HCT116 (cell line): Measurements from ENCODE around the gene TCIRG1. TPM values are rescaled to one million over a fixed set of nuclear protein-coding genes. Genes with fewer than 3 reads are reported as not detected.

Source experiments
- ATAC-seq: fragments of 200-7000 bp; cut with Tn5 transposase; 2 replicates; pipeline ENCODE4 v1.9.1; 2020; ENCODE audit warnings: mild to moderate bottlenecking, moderate library complexity
- BruUV-seq: library from RNA; stranded (reverse); fragments of 400-500 nt; replicated peaks from 2 replicates; lab custom pipeline; 2021; lab: Mats Ljungman, UMichigan
- CTCF ChIA-PET: fragments of 300-600 bp; sonication (Branson Sonifier 250); formaldehyde crosslinking; loops from one replicate; lab custom pipeline; 2021; ENCODE audit warnings: antibody characterized with exemption; lab: Charles Lee
- POLR2A ChIA-PET: fragments of 300-600, 350-600 bp; sonication (Branson Sonifier 250); formaldehyde crosslinking; loops from one replicate; lab custom pipeline; 2021; ENCODE audit warnings: antibody characterized with exemption; lab: Charles Lee
- RAD21 ChIA-PET, 2 experiments: fragments of 300-600 bp; sonication (Branson Sonifier 250); formaldehyde crosslinking; loops; one replicate each; lab custom pipeline; 2023; ENCODE audit warnings: low total read pairs in 2 of 2; ENCODE audit not compliant: uncharacterized antibody in 2 of 2, unreplicated experiment in 2 of 2, low non-redundant PET in 1 of 2; lab: Charles Lee
- DNase-seq: peaks from one replicate; pipeline ENCODE4 v3.0.0-alpha.2; 2010; ENCODE audit warnings: low read depth, low spot score
- H2AFZ ChIP-seq: fragments of 200-600 bp; shearing (Covaris generic), sonication (generic); 2 replicates; pipeline ENCODE4 v1.6.1; 2017; ENCODE audit warnings: low read depth, mixed run types, mixed read lengths, antibody characterized with exemption, low read length; ENCODE audit not compliant: poor library complexity, severe bottlenecking
- H3K27ac ChIP-seq: 2 replicates; pipeline ENCODE4 v1.5.1; 2012; ENCODE audit warnings: low read depth, low read length
- H3K27me3 ChIP-seq: fragments of 200-600 bp; sonication (generic); 2 replicates; pipeline ENCODE4 v1.6.1; 2016; ENCODE audit warnings: mixed run types, low read length, mixed read lengths; ENCODE audit not compliant: insufficient read depth
- H3K36me3 ChIP-seq, 2 experiments: fragments of 200-500 bp in 1 of 2; fragments of 200-600 bp in 1 of 2; sonication (Bioruptor generic) in 1 of 2; sonication (generic) in 1 of 2; 2 replicates each; pipeline versions ENCODE4 v1.5.1 to v1.6.1; 2014 to 2016; ENCODE audit warnings: low read length in 2 of 2, inconsistent platforms in 1 of 2, mixed read lengths in 1 of 2, mixed run types in 1 of 2; ENCODE audit not compliant: insufficient read depth in 2 of 2, control insufficient read depth in 1 of 2
- H3K4me1 ChIP-seq, 2 experiments: fragments of 200-600 bp in 1 of 2; sonication (generic) in 1 of 2; 2 replicates each; pipeline versions ENCODE4 v1.5.1 to v1.6.1; 2012 to 2017; ENCODE audit warnings: low read length in 2 of 2, inconsistent platforms in 1 of 2, mild to moderate bottlenecking in 1 of 2, mixed read lengths in 1 of 2, mixed run types in 1 of 2, moderate library complexity in 1 of 2; ENCODE audit not compliant: insufficient read depth in 2 of 2, control insufficient read depth in 1 of 2
- H3K4me2 ChIP-seq: fragments of 200-600 bp; sonication (generic); 2 replicates; pipeline ENCODE4 v1.6.1; 2017; ENCODE audit warnings: mixed run types, low read length, mixed read lengths
- H3K4me3 ChIP-seq, 2 experiments: fragments of 200-600 bp in 1 of 2; sonication (generic) in 1 of 2; replicated peaks in 1 of 2; 2 replicates each; pipeline ENCODE4 v1.5.1; 2011 to 2016; ENCODE audit warnings: low read length in 2 of 2, control low read depth in 1 of 2, low read depth in 1 of 2, mild to moderate bottlenecking in 1 of 2, mixed read lengths in 1 of 2, mixed run types in 1 of 2
- H3K79me2 ChIP-seq: fragments of 200-600 bp; sonication (generic); 2 replicates; pipeline ENCODE4 v1.6.1; 2017; ENCODE audit warnings: mild to moderate bottlenecking, mixed run types, low read length, moderate library complexity, mixed read lengths; ENCODE audit not compliant: insufficient read depth
- H3K9ac ChIP-seq: fragments of 200-600 bp; sonication (generic); 2 replicates; pipeline ENCODE4 v1.6.1; 2016; ENCODE audit warnings: low read length, mixed read lengths
- H3K9me2 ChIP-seq: fragments of 200-600 bp; sonication (generic), shearing (Covaris generic); 2 replicates; pipeline ENCODE4 v1.6.1; 2017; ENCODE audit warnings: mixed run types, mild to moderate bottlenecking, moderate library complexity; ENCODE audit not compliant: insufficient read depth
- H3K9me3 ChIP-seq, 2 experiments: fragments of 200-500 bp in 1 of 2; fragments of 200-600 bp in 1 of 2; sonication (Bioruptor generic) in 1 of 2; sonication (generic) in 1 of 2; 2 replicates each; pipeline ENCODE4 v1.6.1; 2014 to 2017; ENCODE audit warnings: low read length in 2 of 2, mixed read lengths in 2 of 2, inconsistent platforms in 1 of 2, low read depth in 1 of 2, mild to moderate bottlenecking in 1 of 2, mixed run types in 1 of 2, moderate library complexity in 1 of 2; ENCODE audit not compliant: control insufficient read depth in 1 of 2, insufficient read depth in 1 of 2
- H4K20me1 ChIP-seq: fragments of 200-600 bp; sonication (generic), shearing (Covaris generic); 2 replicates; pipeline ENCODE4 v1.6.1; 2017; ENCODE audit warnings: mixed run types, mild to moderate bottlenecking, moderate library complexity; ENCODE audit not compliant: insufficient read depth
- ATF3 ChIP-seq: IDR thresholded peaks from 2 replicates; pipeline ENCODE4 v1.6.1; 2012
- CEBPB ChIP-seq: IDR thresholded peaks from 2 replicates; pipeline ENCODE4 v1.6.1; 2012; ENCODE audit warnings: low read depth
- EGR1 ChIP-seq: IDR thresholded peaks from 2 replicates; pipeline ENCODE4 v1.6.1; 2012; ENCODE audit warnings: low read depth
- EZH2 ChIP-seq: fragments of 200-600 bp; sonication (generic); IDR thresholded peaks from 2 replicates; pipeline ENCODE4 v1.6.1; 2017; ENCODE audit warnings: antibody characterized with exemption, mixed run types
- EZH2phosphoT487 ChIP-seq: fragments of 200-600 bp; IDR thresholded peaks from 2 replicates; pipeline ENCODE4 v1.6.1; 2018; ENCODE audit warnings: antibody characterized with exemption, borderline replicate concordance
- FOSL1 ChIP-seq: IDR thresholded peaks from 2 replicates; pipeline ENCODE4 v1.6.1; 2012; ENCODE audit warnings: low read depth
- JUND ChIP-seq: IDR thresholded peaks from 2 replicates; pipeline ENCODE4 v1.6.1; 2012
- MAX ChIP-seq: IDR thresholded peaks from 2 replicates; pipeline ENCODE4 v1.6.1; 2012
- POLR2AphosphoS5 ChIP-seq: IDR thresholded peaks from 2 replicates; pipeline ENCODE4 v1.6.1; 2011; ENCODE audit warnings: mild to moderate bottlenecking, low read depth, low read length, moderate library complexity
- REST ChIP-seq: IDR thresholded peaks from 2 replicates; pipeline ENCODE4 v1.6.1; 2012; ENCODE audit warnings: low read depth
- SIN3A ChIP-seq: IDR thresholded peaks from 2 replicates; pipeline ENCODE4 v1.6.1; 2012; ENCODE audit warnings: low read depth
- ZBTB33 ChIP-seq: IDR thresholded peaks from 2 replicates; pipeline ENCODE4 v1.6.1; 2011; ENCODE audit warnings: mild to moderate bottlenecking, low read length, moderate library complexity; ENCODE audit not compliant: insufficient replicate concordance; ENCODE audit errors: extremely low read depth
- ZNF274 ChIP-seq: fragments of 200-500 bp; sonication (Bioruptor generic); IDR thresholded peaks from 2 replicates; pipeline ENCODE4 v1.6.1; 2014; ENCODE audit warnings: mild to moderate bottlenecking, low read depth, low read length, inconsistent platforms
- intact Hi-C: fragments of 100-400 bp; cut with micrococcal nuclease; formaldehyde crosslinking; loops from 2 replicates; pipeline ENCODE4 v1.10.0; 2022
- total RNA-seq: library from RNA; stranded (reverse); gene quantifications from one replicate; pipeline ENCODE4 v1.2.1, GENCODE V29; 2021; ENCODE audit not compliant: unreplicated experiment

TCIRG1 gene
- total RNA-seq, 1 experiment from 2014 or later = 101 TPM

GRCh38 chr11:68035266-68035876 is 3.5 kb upstream of the TCIRG1 start:
- ChIA-PET CTCF (no interaction called here), RAD21 (no interaction called here), POLR2A (no interaction called here)
- no peak overlapping the region for H2AFZ ChIP-seq
- peaks cover 4 to 20% of the 10 kb centered on the region in 2 experiments; a peak in 2 of 4 replicates for H3K36me3 ChIP-seq
- H3K9me2 ChIP-seq = no peaks in the 10 kb centered on the region
- no peaks in the 10 kb centered on the region for H3K27me3 ChIP-seq
- no peak overlapping the region for H3K9ac ChIP-seq
- H3K4me1 ChIP-seq = peaks cover 18 to 35% of the 10 kb centered on the region in 2 experiments; a peak in 3 of 4 replicates
- no peak overlapping the region for H3K4me2 ChIP-seq
- TF ChIP-seq SIN3A = no peak
- TF ChIP-seq CEBPB = no peak
- no peak for TF ChIP-seq EGR1
- no peak for TF ChIP-seq MAX
- no peak for TF ChIP-seq ATF3
- no peak for TF ChIP-seq FOSL1
- no peak for TF ChIP-seq POLR2AphosphoS5
- no peak for TF ChIP-seq EZH2phosphoT487
- peaks cover 47% of the 10 kb centered on the region for H3K79me2 ChIP-seq
- DNase-seq (no peak), ATAC-seq (no peak)
- BruUV-seq = no TSS peak
- no peaks in the 10 kb centered on the region for H4K20me1 ChIP-seq
- H3K27ac ChIP-seq = no peak overlapping the region
- H3K4me3 ChIP-seq = no peak overlapping the region
- intact Hi-C loops = loop anchor here (10.0 kb wide), 1 partner anchor 89 kb away; the partner anchor contains the start of gene CHKA
- no peaks in the 10 kb centered on the region for H3K9me3 ChIP-seq

- H3K79me2 ChIP-seq = peaks cover 47% of the 10 kb centered on the region
- BruUV-seq = no TSS peak
- no peaks in the 10 kb centered on the region for H3K9me3 ChIP-seq
- no peak overlapping the region for H3K27ac ChIP-seq
- H3K36me3 ChIP-seq = peaks cover 4 to 25% of the 10 kb centered on the region in 2 experiments; a peak in 2 of 4 replicates
- H3K9ac ChIP-seq = no peak overlapping the region
- ChIA-PET RAD21 (no interaction called here), POLR2A (no interaction called here), CTCF (no interaction called here)
- no peak overlapping the region for H2AFZ ChIP-seq
- no peak overlapping the region for H3K4me2 ChIP-seq
- H3K9me2 ChIP-seq = no peaks in the 10 kb centered on the region
- H3K27me3 ChIP-seq = no peaks in the 10 kb centered on the region
- intact Hi-C loops = loop anchor here (10.0 kb wide), 1 partner anchor 89 kb away; the partner anchor contains the start of gene CHKA
- ATAC-seq = no peak
- H3K4me3 ChIP-seq = no peak overlapping the region
- H4K20me1 ChIP-seq = no peaks in the 10 kb centered on the region
- peaks cover 18 to 35% of the 10 kb centered on the region in 2 experiments; a peak in 3 of 4 replicates for H3K4me1 ChIP-seq
- no peak for DNase-seq
- no peak for TF ChIP-seq ZBTB33
- TF ChIP-seq ZNF274 = no peak
- TF ChIP-seq REST = no peak
- TF ChIP-seq EZH2phosphoT487 = no peak
- no peak for TF ChIP-seq JUND
- TF ChIP-seq EZH2 = no peak
- TF ChIP-seq CEBPB = no peak
Measured at GRCh38 chr11:68036141-68036716, 2.6 kb upstream of the TCIRG1 start.
